DMS114 treated with DMSO at 0.1 percent for 48 hours (cell line): ENCODE results near the gene SPRR2E.
"Not testable (repeated sequence)": the region's sequence is repeated elsewhere in the genome, so short reads cannot be mapped to it uniquely, and the experiment has no call there.

Experiments used
- DNase-seq: peaks from one replicate; lab custom pipeline; 2025; ENCODE audit not compliant: unreplicated experiment; lab: John Stamatoyannopoulos, UW

The SPRR2E gene

GRCh38 chr1:153094426-153094825 lies at the start of gene SPRR2E:
SPRR2E (minus strand) TSS chr1:153094526; CDS start chr1:153093751, 775 bp downstream.
- no peak for DNase-seq

DNA sequence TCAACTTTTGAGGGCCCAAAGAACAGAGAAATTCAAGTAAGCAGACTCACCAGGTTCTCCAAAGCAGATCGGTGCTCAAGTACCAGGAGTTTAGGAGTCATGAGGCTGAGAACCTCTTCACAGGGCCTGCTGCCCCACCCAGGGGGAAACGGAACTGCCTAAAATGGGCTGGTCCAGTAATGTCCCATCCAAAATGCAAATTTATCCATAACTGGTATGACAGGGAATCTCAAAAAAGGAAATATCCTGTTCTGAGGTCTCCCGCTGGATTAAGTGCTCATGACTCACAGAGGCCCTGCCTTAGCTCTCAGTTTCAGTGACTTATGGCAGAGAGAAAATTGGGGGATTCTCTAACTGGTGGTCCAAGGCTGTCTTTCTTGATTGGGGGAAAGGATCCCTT lies 47.1 kb upstream of the SPRR2E start:
- no peak for DNase-seq

- DNase-seq: no peak
Observed at GRCh38 chr1:153140484-153140883, 46.2 kb upstream of the SPRR2E start.

- DNase-seq: no peak
Observed at GRCh38 chr1:153133743-153134142, 39.4 kb upstream of the SPRR2E start.

DNA sequence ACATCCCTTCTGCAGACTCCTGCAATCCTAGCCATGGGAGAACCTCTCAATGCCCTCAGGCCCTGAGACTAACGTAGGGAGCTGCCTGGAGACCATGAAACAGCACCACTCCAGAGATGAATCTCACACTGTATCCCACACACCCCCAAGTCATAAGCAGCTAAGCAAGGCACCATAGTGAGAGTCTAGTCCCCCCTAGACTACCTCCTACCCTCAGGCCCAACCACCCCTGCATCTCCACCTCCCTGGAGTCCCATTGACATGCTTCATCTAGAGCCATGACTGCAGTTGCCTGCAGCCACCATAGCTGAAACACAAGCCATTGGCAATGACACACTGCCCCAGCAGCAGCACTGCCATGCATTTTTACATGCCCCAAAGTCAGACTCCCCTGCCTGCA lies 38.9 kb upstream of the SPRR2E start:
- no peak for DNase-seq

DNA sequence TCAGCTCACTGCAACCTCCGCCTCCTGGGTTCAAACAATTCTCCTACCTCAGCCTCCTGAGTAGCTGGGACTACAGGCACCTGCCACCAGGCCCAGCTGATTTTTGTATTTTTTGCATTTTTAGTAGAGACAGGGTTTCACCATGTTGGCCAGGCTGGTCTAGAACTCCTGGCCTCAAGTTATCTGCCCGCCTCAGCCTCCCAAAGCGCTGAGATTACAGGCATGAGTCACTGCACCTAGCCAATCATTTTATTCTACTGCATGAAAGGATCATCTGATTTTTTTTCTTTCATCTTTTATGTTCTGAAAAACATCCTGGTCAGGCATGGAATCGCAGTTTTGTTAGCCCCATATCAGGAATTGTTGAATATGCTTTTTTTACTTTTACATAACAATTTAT lies 34.4 kb upstream of the SPRR2E start:
- not testable (repeated sequence) for DNase-seq

- DNase-seq: no peak
Observed at GRCh38 chr1:153127296-153127695, 33.0 kb upstream of the SPRR2E start.

DNA sequence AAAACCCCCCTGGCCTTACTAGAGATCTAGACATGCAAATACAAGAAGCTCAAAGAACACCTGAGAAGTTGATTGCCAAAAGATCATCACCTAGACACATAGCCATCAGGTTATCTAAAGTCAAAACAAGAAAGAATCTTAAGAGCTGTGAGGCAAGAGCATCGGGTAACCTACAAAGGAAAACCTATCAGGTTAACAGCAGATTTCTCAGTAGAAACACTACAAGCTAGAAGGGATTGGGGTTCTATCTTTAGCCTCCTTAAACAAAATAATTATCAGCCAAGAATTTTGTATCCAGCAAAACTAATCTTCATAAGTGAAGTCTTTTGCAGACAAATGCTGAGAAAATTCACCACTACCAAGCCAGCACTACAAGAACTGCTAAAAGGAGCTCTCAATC lies 31.2 kb upstream of the SPRR2E start:
- no peak for DNase-seq

- not testable (repeated sequence) for DNase-seq
Observed at GRCh38 chr1:153123793-153124192, 29.5 kb upstream of the SPRR2E start.

DNA sequence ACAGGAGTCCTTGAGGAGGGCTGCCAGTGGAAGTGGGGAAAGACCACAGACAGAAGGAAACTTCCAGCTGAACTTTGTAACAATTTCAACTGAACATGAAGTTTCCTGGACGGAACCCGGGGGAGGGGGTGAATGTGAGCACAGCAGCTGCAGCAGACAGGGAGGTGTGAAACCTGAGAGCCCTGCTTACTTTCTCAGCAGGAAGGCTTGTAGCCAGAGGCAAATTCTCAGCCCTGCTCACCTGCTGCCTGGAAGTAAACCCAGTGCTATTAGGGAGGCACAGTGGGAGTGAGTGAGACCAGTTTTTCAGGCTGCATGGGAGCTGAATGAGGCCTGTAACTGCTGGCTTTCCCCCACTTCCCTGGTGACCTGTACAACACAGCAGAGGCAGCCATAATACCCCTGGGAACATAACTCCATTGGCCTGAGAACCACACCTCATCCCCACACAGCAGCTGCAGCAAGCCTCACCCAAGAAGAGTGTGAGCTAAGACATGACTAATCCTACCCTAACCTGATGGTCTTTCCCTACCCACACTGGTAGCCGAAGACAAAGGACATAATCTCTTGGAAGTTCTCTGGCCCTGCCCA lies 28.6 kb upstream of the SPRR2E start:
- DNase-seq: no peak

- no peak for DNase-seq
Observed at GRCh38 chr1:153120945-153121344, 26.6 kb upstream of the SPRR2E start.

DNA sequence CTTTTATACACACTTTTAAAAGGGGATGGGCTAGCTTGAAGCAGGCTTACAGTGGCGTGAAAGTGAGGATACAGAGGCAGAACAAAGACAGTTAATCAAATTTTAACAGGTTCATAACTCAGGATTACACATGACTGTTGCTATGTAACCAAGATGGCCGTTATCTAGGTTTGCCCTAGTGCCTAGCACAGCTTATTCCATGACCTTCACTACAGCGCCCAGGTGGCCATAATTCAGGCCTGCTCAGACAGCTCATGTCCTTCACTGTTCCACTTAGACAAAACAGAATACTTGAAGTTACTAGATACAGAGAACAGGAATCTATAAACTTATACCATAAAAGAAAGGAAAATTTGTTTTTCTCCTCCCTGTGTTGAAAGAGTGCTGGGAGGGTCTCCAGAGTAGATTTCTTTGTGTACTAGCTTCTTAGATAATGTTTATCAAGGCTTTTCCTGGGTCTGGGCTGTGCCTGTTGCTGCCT lies 25.2 kb upstream of the SPRR2E start:
- DNase-seq: no peak

- DNase-seq: not testable (repeated sequence)
Observed at GRCh38 chr1:153115264-153115663, 20.9 kb upstream of the SPRR2E start.

GRCh38 chr1:153113416-153113815 lies 19.1 kb upstream of the SPRR2E start, which contains the start of gene SPRR2F:
SPRR2F (minus strand) TSS chr1:153113516; CDS start chr1:153112733, 783 bp downstream.
- DNase-seq: no peak

GRCh38 chr1:153112454-153112853 lies 18.1 kb upstream of the SPRR2E start:
- not testable (repeated sequence) for DNase-seq

GRCh38 chr1:153100245-153100644 lies 5.9 kb upstream of the SPRR2E start:
- no peak for DNase-seq

DNA sequence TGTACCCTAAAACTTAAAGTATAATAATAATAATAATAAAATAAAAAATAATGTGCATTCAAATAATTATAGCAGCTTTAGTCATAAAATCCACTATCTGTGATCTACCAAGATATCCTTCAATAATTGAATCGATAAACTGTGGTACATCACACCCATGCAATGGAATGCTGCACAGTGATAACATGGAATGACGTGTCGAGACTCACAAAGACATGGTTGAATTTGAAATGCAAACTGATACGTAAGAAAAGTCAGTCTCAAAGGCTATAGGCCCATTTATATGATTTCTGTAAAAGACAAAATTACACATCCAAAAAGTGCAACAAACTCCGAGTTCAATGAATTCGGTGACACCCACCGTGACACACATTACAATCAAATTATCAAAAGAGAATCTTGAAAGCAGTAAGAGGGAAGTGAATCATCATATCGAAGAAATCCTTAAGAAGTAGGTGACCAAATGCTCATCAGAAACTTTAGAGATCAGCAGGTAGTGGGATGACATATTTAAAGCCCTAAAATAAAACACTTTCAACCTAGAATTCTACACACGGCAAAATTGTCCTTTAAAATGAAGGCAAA lies 5.2 kb upstream of the SPRR2E start:
- DNase-seq: no peak

- no peak for DNase-seq
Observed at GRCh38 chr1:153095764-153096163, 1.4 kb upstream of the SPRR2E start.

DNA sequence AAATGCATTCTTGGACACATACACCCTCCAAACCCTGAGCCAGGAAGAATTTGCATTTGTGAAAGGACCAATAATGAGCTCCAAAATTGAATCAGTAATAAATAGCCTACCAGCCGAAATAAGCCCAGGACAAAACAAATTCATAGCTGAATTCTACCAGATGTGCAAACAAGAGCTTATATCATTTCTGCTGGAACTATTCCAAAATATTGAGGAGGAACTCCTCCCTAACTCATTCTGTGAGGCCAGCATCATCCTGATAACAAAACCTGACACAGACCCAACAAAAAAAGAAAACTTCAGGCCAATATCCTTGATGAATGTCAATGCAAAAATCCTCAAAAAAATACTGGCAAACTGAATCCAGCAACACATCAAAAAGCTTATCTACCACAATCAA lies 6.7 kb downstream of the SPRR2E start:
- no peak for DNase-seq

GRCh38 chr1:153081736-153082135 lies 12.6 kb downstream of the SPRR2E start:
- no peak for DNase-seq

DNA sequence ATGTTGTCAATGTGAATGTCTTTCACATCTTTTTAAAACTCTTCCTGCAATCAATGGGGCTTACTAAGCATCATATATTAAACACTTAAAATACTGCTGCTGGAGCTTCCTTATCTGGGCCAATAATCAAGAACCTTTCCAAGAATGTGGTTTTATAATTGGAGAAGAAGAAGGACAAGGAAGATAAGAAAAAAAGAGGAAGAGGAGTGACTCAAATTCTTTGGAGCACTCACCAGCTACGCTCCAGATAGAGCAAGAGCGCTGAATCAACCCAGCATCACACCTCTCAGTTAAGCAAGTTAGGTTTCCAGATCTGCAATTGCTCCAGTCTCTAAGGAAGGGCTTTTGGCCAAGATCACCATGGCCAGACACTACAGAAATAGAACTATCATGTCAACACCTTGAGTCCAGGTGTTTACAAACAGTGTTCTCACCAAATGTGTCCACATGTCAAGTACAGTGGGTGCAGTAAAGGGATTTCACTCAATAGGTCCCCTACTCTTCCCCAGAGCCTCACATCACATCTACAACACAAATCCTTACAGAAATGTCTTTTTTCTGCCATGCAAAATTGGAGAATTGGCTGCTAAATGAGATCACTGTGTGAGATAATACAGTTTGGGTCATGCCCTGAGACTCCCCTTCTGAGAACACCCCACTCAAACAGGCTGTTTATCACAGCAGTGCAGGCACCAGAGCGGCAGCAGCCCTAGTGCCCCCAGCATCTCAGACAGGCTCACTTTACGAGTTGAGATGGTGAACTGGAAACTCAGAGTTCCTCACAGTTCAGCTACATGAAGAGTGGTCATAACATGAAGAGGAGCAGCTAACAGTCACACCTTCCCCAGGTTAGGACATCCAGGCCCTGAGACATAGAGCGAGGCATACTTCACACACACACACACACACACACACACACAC lies 21.3 kb downstream of the SPRR2E start:
- no peak for DNase-seq

DNA sequence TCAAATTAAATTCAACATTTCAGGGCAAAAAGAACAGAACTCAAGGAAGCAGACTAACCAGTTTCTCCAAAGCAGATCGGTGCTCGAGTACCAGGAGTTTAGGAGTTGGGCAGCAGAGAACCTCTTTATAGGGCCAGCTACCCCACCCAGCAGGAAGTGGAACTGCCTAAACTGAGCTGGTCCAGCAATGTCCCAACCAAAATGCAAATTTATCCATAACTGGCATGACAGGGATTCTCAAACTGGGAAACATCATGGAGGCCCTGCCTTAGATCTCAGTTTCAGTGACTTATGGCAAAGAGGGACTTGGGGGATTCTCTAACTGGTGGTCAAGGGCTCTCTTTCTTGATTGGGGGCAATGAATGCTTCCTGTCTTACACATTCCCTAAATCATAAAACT lies 22.8 kb downstream of the SPRR2E start, which contains the start of gene SPRR2B:
Gene SPRR2B, minus strand, starts transcription at position 101 of the 400 bp plus-strand sequence. CDS start 772 bp downstream, outside the sequence.
- no peak for DNase-seq
